ENCODE results near the gene MCHR1. TPM values are rescaled to one million over a fixed set of nuclear protein-coding genes. Genes with fewer than 3 reads are reported as not detected.

Gene MCHR1
- total RNA-seq, 1 experiment from 2014 or later: not detected

GRCh38 chr22:40685406-40685805 is 6.1 kb downstream of the MCHR1 start:
- ChIA-PET CTCF (no interaction called here), POLR2A (no interaction called here)
- no peaks in the 10 kb centered on the region for H3K36me3 ChIP-seq (ENCODE audit: control insufficient read depth, insufficient read depth, low read length)
- ATAC-seq: no peak
- DNase-seq (ENCODE audit: low read depth, low spot score): no peak
- no peak overlapping the region for H3K4me3 ChIP-seq (ENCODE audit: low read depth in 2 of 2, low read length in 2 of 2)
- no peaks in the 10 kb centered on the region for H3K9me3 ChIP-seq (ENCODE audit: control insufficient read depth, insufficient read depth, low read depth, low read length)
- peaks cover 10% of the 10 kb centered on the region for H3K4me1 ChIP-seq (ENCODE audit: control insufficient read depth, insufficient read depth, low read length)
- H3K27ac ChIP-seq (ENCODE audit: low read length): no peak overlapping the region; the same call in 1 of the 2 replicates
- TF ChIP-seq TCF7L2 (IDR thresholded peaks at IDR 0.05; ENCODE audit: low read depth, low read length) (no peak), SIN3A (IDR thresholded peaks at IDR 0.05; ENCODE audit: borderline replicate concordance, insufficient read depth, low read depth, low read length) (no peak), POLR2AphosphoS5 (IDR thresholded peaks at IDR 0.05; ENCODE audit: low read depth, low read length) (no peak)
- TF ChIP-seq, protein P1, sequence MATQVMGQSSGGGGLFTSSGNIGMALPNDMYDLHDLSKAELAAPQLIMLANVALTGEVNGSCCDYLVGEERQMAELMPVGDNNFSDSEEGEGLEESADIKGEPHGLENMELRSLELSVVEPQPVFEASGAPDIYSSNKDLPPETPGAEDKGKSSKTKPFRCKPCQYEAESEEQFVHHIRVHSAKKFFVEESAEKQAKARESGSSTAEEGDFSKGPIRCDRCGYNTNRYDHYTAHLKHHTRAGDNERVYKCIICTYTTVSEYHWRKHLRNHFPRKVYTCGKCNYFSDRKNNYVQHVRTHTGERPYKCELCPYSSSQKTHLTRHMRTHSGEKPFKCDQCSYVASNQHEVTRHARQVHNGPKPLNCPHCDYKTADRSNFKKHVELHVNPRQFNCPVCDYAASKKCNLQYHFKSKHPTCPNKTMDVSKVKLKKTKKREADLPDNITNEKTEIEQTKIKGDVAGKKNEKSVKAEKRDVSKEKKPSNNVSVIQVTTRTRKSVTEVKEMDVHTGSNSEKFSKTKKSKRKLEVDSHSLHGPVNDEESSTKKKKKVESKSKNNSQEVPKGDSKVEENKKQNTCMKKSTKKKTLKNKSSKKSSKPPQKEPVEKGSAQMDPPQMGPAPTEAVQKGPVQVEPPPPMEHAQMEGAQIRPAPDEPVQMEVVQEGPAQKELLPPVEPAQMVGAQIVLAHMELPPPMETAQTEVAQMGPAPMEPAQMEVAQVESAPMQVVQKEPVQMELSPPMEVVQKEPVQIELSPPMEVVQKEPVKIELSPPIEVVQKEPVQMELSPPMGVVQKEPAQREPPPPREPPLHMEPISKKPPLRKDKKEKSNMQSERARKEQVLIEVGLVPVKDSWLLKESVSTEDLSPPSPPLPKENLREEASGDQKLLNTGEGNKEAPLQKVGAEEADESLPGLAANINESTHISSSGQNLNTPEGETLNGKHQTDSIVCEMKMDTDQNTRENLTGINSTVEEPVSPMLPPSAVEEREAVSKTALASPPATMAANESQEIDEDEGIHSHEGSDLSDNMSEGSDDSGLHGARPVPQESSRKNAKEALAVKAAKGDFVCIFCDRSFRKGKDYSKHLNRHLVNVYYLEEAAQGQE (IDR thresholded peaks at IDR 0.05; ENCODE audit: insufficient read depth in 1 of 2, low read depth in 2 of 2, low read length in 1 of 2): no peak
- TF ChIP-seq, protein P2, sequence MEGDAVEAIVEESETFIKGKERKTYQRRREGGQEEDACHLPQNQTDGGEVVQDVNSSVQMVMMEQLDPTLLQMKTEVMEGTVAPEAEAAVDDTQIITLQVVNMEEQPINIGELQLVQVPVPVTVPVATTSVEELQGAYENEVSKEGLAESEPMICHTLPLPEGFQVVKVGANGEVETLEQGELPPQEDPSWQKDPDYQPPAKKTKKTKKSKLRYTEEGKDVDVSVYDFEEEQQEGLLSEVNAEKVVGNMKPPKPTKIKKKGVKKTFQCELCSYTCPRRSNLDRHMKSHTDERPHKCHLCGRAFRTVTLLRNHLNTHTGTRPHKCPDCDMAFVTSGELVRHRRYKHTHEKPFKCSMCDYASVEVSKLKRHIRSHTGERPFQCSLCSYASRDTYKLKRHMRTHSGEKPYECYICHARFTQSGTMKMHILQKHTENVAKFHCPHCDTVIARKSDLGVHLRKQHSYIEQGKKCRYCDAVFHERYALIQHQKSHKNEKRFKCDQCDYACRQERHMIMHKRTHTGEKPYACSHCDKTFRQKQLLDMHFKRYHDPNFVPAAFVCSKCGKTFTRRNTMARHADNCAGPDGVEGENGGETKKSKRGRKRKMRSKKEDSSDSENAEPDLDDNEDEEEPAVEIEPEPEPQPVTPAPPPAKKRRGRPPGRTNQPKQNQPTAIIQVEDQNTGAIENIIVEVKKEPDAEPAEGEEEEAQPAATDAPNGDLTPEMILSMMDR (IDR thresholded peaks at IDR 0.05): no peak
- no peaks in the 10 kb centered on the region for H3K27me3 ChIP-seq (ENCODE audit: control insufficient read depth, insufficient read depth, low read length)
- intact Hi-C loops (cut with micrococcal nuclease; ENCODE audit: unreplicated experiment): no loop called here
- no TSS peak for BruUV-seq (replicated peaks)
- in situ Hi-C loops (cut with HindIII; ENCODE audit: low pct_unique_long_range_greater_than_20kb, low sequenced_read_pairs): no loop called here

DNA sequence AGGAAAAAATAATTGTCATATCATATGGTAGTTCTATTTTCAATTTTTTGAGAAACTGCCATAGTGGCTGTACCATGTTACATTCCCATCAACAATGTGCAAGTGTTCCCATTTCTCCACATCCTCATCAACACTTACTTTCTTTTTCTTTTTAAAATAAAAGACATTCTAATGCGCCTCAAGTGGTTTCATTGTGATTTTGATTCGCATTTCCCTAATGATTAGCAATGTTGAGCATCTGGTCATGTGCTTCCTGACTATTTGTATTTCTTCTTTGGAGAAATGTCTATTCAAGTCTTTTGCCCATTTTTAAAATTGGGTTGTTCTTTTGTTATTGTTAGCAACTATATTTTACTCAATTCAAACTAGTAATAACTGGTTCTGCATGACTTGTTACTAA is 8.4 kb downstream of the MCHR1 start:
- Histone ChIP-seq H3K27me3 (ENCODE audit: control insufficient read depth, insufficient read depth, low read length) (no peaks in the 10 kb centered on the region), H3K36me3 (ENCODE audit: control insufficient read depth, insufficient read depth, low read length) (no peaks in the 10 kb centered on the region), H3K9me3 (ENCODE audit: control insufficient read depth, insufficient read depth, low read depth, low read length) (no peaks in the 10 kb centered on the region), H3K27ac (ENCODE audit: low read length) (no peak overlapping the region), H3K4me3 (ENCODE audit: low read depth in 2 of 2, low read length in 2 of 2) (no peak overlapping the region), H3K4me1 (ENCODE audit: control insufficient read depth, insufficient read depth, low read length) (peaks cover 4% of the 10 kb centered on the region)
- no peak for ATAC-seq
- POLR2A ChIA-PET: interaction anchor here (0.7 kb wide), 1 partner anchor 39 kb away, joined by 4 read pairs; no protein-coding TSS in a partner anchor
- CTCF ChIA-PET: no interaction called here
- TF ChIP-seq, protein P2 (IDR thresholded peaks at IDR 0.05): no peak
- TF ChIP-seq SIN3A (IDR thresholded peaks at IDR 0.05; ENCODE audit: borderline replicate concordance, insufficient read depth, low read depth, low read length): no peak
- TF ChIP-seq, protein P1 (IDR thresholded peaks at IDR 0.05; ENCODE audit: insufficient read depth in 1 of 2, low read depth in 2 of 2, low read length in 1 of 2): no peak
- TF ChIP-seq POLR2AphosphoS5 (IDR thresholded peaks at IDR 0.05; ENCODE audit: low read depth, low read length): no peak
- no peak for TF ChIP-seq TCF7L2 (IDR thresholded peaks at IDR 0.05; ENCODE audit: low read depth, low read length)
- DNase-seq (ENCODE audit: low read depth, low spot score): no peak
- intact Hi-C loops (cut with micrococcal nuclease; ENCODE audit: unreplicated experiment) (no loop called here), in situ Hi-C loops (cut with HindIII; ENCODE audit: low pct_unique_long_range_greater_than_20kb, low sequenced_read_pairs) (no loop called here)
- BruUV-seq (replicated peaks): no TSS peak

All from Panc1 (cell line).